WERI-Rb-1 (cell line): ENCODE measurements around the gene ADAMTS2.

Experiments
- DNase-seq: peaks from one replicate; pipeline ENCODE4 v3.0.0-alpha.2; 2020
- H3K27ac ChIP-seq: fragments of 250-450 bp; sonication (Bioruptor Pico); 2 replicates; pipeline ENCODE4 v1.5.1; 2020; ENCODE audit warnings: mild to moderate bottlenecking, moderate library complexity
- H3K27me3 ChIP-seq: fragments of 250-450 bp; sonication (Bioruptor Pico); 2 replicates; pipeline ENCODE4 v1.5.1; 2021; ENCODE audit warnings: mild to moderate bottlenecking, low read depth, moderate library complexity; ENCODE audit not compliant: insufficient read depth, severe bottlenecking
- H3K36me3 ChIP-seq: fragments of 250-450 bp; sonication (Bioruptor Pico); 2 replicates; pipeline ENCODE4 v1.5.1; 2020; ENCODE audit warnings: mild to moderate bottlenecking, moderate library complexity
- H3K4me3 ChIP-seq: 2 replicates; pipeline ENCODE4 v1.5.1; 2011; ENCODE audit warnings: low read depth, mild to moderate bottlenecking, control low read depth, low read length
- H3K9me3 ChIP-seq: fragments of 250-450 bp; sonication (Bioruptor Pico); 2 replicates; pipeline ENCODE4 v1.5.1; 2021; ENCODE audit warnings: mild to moderate bottlenecking, moderate library complexity; ENCODE audit not compliant: severe bottlenecking
- CTCF ChIP-seq: IDR thresholded peaks from 2 replicates; pipeline ENCODE4 v1.5.1; 2011; ENCODE audit warnings: low read depth, mild to moderate bottlenecking, control low read depth, inconsistent platforms, low read length

Gene ADAMTS2

DNA sequence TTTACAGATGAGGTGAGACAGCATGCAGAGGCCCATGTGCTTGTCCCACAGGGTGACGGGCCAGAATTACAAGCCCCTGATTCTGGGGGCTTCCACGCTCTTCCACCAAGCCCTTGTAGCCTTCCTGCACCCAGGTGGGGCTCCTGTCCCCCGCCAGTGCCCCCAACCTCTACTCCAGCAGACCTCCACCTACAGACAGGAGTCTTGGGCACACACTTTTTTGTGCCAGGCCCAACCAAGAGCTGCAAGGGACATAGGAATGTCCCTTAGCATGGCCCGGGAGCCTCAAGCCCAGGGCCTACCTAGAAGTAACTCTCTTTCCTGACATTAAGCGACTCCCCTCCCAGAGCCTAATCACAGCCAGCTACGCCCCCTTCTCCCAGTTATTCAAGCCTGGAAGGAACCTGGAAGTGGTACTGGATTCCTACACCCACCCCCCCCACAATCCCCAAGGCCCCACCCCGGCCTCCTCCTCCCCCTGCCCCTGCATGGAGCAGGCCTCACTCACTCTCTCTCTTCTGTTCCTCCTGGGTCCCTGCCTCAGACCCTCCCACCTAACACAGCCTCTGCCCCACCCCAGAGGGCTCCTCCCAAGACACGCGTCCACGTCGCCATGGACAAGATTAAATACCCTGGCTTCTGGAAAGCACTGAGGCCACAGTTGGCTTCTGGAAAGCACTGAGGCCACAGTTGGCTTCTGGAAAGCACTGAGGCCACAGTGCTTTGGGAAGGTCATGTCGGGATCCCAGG lies 30.5 kb downstream of the ADAMTS2 start:
- no peak overlapping the region for H3K4me3 ChIP-seq
- DNase-seq = no peak
- H3K9me3 ChIP-seq = no peaks in the 10 kb centered on the region
- no peak for TF ChIP-seq CTCF
- H3K27me3 ChIP-seq = no peaks in the 10 kb centered on the region
- H3K36me3 ChIP-seq = no peaks in the 10 kb centered on the region
- no peak overlapping the region for H3K27ac ChIP-seq

GRCh38 chr5:179313849-179314521 lies 31.3 kb downstream of the ADAMTS2 start:
- Histone ChIP-seq H3K4me3 (no peak overlapping the region), H3K27me3 (no peaks in the 10 kb centered on the region), H3K9me3 (no peaks in the 10 kb centered on the region), H3K27ac (no peak overlapping the region), H3K36me3 (no peaks in the 10 kb centered on the region)
- DNase-seq = no peak
- TF ChIP-seq CTCF = no peak

GRCh38 chr5:179312557-179313235 lies 32.6 kb downstream of the ADAMTS2 start:
- Histone ChIP-seq H3K9me3 (no peaks in the 10 kb centered on the region), H3K27me3 (no peaks in the 10 kb centered on the region), H3K36me3 (no peaks in the 10 kb centered on the region), H3K27ac (no peak overlapping the region), H3K4me3 (no peak overlapping the region)
- TF ChIP-seq CTCF = no peak
- no peak for DNase-seq

GRCh38 chr5:179311581-179311980 lies 33.7 kb downstream of the ADAMTS2 start:
- Histone ChIP-seq H3K27ac (no peak overlapping the region), H3K9me3 (no peaks in the 10 kb centered on the region), H3K27me3 (no peaks in the 10 kb centered on the region), H3K36me3 (no peaks in the 10 kb centered on the region), H3K4me3 (no peak overlapping the region)
- TF ChIP-seq CTCF = no peak
- no peak for DNase-seq

GRCh38 chr5:179311091-179311470 lies 34.2 kb downstream of the ADAMTS2 start:
- H3K27ac ChIP-seq = no peak overlapping the region
- DNase-seq = no peak

More at GRCh38 chr5:179311091-179311470, 34.2 kb downstream of the ADAMTS2 start:
- H3K27me3 ChIP-seq = no peaks in the 10 kb centered on the region
- no peaks in the 10 kb centered on the region for H3K36me3 ChIP-seq
- TF ChIP-seq CTCF = no peak
- H3K9me3 ChIP-seq = no peaks in the 10 kb centered on the region
- no peak overlapping the region for H3K4me3 ChIP-seq
